Measurements from ENCODE around the gene MAL. TPM values are rescaled to one million over a fixed set of nuclear protein-coding genes. Genes with fewer than 3 reads are reported as not detected.

The MAL gene
- total RNA-seq, 1 experiment from 2014 or later = not detected

DNA sequence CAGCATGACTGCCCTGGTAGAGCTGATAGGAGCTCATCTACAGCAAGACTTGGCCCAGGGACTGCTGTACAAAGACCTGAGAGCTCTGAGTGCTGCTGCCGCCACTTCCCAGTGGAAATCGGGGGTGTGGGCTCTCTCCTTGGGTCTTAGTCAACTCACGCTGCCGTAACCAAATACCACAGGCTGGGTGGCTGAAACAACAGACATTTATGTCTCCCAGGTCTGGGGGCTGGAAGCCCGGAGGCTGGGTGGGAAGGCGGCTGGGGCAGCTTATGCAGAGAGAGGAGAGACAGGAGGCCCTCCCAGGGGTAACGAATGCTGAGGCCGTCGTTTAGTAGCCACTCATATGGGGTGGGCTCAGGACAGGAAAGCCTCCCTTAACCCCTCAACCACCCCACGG is 15.4 kb upstream of the MAL start:
- DNase-seq (ENCODE audit: low read depth, low spot score) = no peak
- in situ Hi-C loops (cut with HindIII; ENCODE audit: low pct_unique_long_range_greater_than_20kb, low sequenced_read_pairs) = no loop called here

DNA sequence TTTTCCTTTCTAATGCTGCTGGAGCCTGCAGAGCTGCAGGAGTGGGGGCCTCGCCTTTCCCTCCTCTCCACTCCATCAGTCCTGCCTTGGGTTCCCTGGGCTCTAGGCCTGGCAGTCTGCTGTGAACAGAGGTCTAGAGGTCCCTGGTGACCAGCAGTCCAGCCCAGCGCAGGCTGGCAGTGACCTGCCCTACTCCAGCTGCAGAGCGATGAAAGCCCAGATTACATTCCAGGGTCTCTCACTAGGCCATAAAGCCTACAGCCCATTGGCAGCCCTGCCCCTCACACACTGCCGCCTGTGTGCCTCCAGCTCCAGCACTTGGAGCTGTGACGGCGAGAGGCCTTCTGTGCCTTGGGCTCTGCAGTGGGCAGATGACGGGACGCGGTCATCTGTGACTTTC is 14.8 kb upstream of the MAL start:
- no peak for DNase-seq (ENCODE audit: low read depth, low spot score)
- in situ Hi-C loops (cut with HindIII; ENCODE audit: low pct_unique_long_range_greater_than_20kb, low sequenced_read_pairs) = no loop called here

DNA sequence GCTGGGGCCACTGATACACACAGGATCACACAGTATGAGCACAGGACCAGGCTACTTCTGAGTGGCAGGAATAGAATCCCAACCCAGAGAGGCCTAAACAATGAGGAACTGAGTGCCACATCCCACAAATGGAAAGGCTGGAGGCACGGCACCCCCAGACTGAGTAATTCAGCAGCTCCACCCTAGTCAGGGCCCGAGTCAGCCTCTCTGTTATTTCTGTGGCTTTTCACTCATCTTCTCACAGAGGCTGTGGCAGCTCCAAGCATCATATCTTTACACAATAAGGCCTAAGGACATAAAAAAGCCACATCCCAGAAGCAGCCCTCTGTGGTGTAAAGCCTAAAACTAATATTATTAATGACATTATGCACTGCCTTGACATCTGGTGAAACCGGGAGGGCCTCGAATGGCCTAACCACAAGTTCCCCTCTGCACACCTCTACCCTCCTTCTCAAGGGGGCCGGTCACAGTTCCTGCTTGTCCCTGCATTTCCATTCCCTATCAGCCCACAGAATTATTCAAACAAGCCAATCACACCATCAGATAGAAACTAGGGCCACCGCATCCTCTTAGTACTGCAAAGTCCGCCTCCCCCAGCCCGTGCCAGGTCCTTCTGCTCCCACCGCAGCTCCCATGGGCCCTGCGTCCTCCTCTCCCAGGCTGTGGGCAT is 12.5 kb upstream of the MAL start:
- in situ Hi-C loops (cut with HindIII; ENCODE audit: low pct_unique_long_range_greater_than_20kb, low sequenced_read_pairs) = no loop called here
- no peak for DNase-seq (ENCODE audit: low read depth, low spot score)

DNA sequence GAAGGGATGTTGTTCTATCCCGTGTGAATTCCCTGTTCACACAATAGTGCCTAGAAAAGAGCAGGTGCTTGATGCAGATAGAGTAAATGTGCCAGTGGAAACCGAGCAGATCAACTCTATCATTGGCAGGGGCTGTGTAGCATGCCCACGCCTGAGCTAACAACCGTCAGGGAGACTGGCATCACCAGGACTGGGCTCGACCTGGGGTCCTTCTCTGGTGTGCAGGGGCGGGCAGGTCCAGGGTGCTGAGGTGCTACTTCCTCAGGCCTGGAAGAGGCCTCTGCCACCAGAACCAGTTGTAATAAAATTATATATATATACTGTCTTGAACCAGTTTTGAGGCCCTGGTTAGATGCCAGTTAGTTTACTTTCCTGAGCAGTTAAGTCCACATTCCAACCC is 11.8 kb upstream of the MAL start:
- in situ Hi-C loops (cut with HindIII; ENCODE audit: low pct_unique_long_range_greater_than_20kb, low sequenced_read_pairs) = no loop called here

DNA sequence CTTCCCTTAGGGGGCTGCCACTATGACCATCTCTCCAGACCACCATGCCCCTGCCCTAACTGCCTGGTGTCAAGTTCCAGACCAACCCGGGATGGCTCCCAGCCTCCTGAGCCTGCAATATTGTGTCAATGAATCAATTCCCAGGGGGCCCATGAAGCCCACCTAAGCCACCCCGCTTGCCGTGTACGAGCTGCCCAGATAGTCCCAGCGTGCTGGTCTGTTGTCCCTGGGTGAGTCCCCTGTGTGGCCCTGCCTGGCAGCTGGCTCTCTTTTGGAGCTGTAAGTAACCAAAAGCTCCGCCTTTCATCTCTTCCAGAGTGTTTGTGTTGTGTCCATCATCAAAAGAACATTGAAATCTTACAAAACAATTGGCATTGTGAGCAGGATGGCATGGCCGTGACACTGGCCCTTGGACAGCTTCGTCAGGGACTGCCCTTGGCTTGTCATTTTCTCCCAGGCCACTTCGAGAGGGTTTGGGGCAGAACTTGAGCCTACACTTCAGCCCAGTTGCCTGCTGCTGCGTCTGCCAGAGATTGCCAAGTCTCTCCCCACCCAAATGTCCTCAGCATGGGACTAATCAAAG is 11.3 kb upstream of the MAL start:
- no peak for DNase-seq (ENCODE audit: low read depth, low spot score)
- in situ Hi-C loops (cut with HindIII; ENCODE audit: low pct_unique_long_range_greater_than_20kb, low sequenced_read_pairs) = no loop called here

More for the DNA sequence above, 11.8 kb upstream of the MAL start:
- DNase-seq (ENCODE audit: low read depth, low spot score) = no peak

DNA sequence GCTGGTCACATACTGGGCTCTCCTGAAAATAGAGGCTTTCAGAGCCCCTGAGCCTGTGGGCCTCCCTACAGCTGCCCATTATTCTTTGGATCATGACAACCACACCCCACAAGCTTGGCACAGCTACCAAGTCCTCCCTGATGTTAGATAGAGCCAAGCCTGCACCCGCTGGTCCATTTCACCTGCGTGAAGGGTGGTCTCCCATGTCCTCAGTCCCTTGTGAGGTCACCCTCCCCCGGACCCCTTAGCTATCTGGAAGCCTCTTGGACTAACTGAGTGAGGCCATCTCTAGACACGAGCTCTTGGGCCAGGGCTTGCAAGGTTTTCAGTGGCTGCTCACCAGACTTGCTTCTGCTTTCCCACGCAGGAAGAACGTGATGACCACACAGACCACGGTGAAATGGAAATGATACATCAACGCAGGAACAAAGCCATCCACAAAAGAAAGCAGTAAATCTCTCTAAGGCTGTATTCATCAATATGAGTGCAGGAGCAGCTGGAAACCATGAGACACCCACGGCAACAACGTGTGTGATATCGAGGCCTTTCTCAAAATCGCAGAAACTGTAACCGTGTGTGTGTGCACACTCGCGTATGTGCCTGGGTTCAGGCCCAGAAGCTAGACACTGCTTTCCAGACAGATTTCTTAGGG is 10.1 kb upstream of the MAL start:
- no peak for DNase-seq (ENCODE audit: low read depth, low spot score)
- in situ Hi-C loops (cut with HindIII; ENCODE audit: low pct_unique_long_range_greater_than_20kb, low sequenced_read_pairs) = no loop called here

DNA sequence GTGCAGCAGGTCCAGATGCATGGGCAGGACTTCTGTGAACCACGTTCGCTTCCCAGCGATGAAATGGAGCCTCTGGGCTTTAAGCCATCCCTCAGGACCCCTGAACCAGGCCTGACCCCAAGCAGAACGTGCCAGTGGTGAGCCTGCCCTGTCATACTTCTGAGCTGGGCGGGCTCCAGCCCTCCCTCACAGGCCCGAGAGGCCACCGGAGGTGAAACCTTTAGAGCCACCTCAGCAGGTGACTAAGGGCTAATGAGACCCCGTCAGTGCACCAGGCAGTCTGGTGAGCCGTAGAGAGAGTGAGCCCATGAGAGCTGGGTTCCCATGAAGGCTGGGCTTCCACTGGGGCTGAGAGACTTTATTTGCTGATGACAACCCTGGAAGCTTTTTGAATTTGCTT is 8.9 kb upstream of the MAL start:
- in situ Hi-C loops (cut with HindIII; ENCODE audit: low pct_unique_long_range_greater_than_20kb, low sequenced_read_pairs) = no loop called here
- DNase-seq (ENCODE audit: low read depth, low spot score) = no peak

DNA sequence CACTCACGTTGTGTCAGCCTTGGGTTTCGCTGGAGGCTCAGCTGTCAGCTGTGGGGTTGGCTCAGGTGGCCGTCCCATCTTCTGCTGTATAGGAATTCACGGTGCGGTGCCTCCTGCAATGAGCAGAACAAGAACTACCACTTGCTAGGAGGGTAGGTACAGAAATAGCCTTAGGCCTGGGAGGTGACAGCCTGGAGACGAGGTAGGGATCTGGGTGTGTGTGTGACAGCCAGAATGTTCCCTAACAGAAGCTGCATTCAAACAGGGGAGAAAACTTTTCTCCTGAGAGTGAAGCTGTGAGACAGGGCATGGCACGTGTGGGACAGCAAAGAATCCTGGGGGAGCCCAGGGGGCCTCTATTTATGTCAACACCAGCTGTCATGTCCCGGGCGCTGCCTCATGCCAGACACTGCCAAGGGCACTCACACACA is 8.4 kb upstream of the MAL start:
- no peak for DNase-seq (ENCODE audit: low read depth, low spot score)
- in situ Hi-C loops (cut with HindIII; ENCODE audit: low pct_unique_long_range_greater_than_20kb, low sequenced_read_pairs) = no loop called here

DNA sequence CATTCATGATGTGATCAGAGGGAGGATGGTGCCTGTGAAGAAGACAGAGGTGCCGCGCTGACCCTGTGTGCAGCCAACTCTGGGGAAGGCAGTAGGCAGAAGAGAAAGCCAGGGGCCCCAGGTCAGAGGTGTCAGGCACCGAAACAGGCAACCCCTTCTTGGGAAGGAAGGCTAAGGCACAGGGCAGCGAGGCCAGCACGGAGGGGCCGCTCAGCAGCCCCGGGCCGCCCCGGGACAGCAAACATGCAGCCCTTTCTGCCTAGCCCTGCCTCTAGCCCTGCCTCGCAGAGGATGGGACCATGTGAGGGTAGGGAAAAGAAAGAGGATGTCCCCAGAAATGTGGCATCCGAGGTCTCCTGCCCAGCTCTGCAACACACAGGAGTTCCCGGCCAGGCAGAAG is 7.7 kb upstream of the MAL start:
- in situ Hi-C loops (cut with HindIII; ENCODE audit: low pct_unique_long_range_greater_than_20kb, low sequenced_read_pairs) = no loop called here
- no peak for DNase-seq (ENCODE audit: low read depth, low spot score)

DNA sequence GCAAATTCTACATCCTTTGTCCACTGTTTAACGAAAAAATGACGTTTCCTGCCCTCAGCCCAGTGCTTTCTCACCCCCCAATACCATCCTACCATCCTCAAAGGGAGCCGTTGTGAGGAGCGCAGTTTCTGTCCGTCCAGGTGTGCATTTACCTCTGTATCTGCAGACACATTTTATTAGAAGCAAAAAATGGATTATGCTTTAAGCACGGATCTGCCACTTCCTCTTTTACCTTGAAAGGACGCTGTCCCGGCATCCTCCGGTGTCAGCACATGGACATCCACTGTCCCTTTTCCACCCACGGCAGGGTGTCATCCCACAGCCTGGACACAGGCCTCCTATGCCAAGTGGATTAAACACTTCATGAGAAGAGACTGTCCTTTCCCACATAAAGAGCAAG is 7.2 kb upstream of the MAL start:
- no peak for DNase-seq (ENCODE audit: low read depth, low spot score)
- in situ Hi-C loops (cut with HindIII; ENCODE audit: low pct_unique_long_range_greater_than_20kb, low sequenced_read_pairs) = no loop called here

DNA sequence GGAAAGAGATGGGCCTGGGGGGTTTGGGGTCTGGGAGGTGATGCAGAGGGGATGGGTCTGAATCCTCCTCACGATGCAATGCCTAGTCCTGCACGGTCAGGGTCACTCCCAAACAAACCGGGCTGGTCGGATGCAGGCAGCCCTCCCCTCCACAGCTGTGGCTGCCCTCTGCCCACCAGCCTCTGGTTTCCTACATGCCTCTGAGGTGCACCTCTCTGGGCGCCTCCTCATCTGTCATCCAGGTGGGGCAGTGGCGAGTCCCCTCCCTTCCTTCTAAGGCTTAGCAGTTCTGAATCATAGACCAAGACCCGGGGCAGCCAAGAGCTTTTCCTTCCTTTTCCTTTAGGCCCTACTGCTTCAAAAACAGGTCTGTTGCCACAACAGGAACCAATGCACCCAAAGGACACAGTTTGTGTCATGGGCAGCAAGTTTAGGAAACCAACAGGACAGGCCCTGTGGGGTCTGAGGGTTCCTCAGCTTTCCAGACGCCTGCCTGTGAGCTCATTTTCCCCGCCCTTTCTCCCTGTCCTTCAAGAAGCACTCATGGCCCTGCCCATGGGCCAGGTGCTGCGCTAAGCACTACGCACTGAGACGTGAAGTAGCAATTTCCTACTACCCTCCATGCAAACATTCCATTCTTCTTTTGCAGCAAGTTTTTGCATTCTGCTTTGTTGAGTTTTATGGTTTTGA is 6.5 kb upstream of the MAL start:
- no peak for DNase-seq (ENCODE audit: low read depth, low spot score)
- in situ Hi-C loops (cut with HindIII; ENCODE audit: low pct_unique_long_range_greater_than_20kb, low sequenced_read_pairs) = no loop called here

DNA sequence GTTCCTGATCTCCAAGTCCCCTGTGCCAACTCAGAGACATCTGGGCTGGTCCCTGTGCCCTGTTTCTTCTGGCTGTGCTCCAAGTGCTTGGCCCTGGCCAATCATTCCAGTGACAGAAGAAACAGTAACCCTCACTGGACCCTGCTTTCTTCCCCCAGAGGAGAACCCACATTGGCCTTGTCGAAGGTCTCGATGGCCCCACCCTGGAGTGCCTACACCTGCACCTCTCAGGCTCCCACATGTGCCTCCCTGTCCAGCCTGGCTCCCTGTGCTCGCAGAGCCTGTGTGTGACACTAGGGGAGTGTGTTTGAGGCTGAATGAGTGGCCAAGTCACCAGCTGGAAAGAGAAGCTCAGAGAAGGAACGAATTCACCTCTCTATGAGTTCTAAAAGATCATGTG is 5.9 kb upstream of the MAL start:
- in situ Hi-C loops (cut with HindIII; ENCODE audit: low pct_unique_long_range_greater_than_20kb, low sequenced_read_pairs) = no loop called here
- DNase-seq (ENCODE audit: low read depth, low spot score) = no peak

DNA sequence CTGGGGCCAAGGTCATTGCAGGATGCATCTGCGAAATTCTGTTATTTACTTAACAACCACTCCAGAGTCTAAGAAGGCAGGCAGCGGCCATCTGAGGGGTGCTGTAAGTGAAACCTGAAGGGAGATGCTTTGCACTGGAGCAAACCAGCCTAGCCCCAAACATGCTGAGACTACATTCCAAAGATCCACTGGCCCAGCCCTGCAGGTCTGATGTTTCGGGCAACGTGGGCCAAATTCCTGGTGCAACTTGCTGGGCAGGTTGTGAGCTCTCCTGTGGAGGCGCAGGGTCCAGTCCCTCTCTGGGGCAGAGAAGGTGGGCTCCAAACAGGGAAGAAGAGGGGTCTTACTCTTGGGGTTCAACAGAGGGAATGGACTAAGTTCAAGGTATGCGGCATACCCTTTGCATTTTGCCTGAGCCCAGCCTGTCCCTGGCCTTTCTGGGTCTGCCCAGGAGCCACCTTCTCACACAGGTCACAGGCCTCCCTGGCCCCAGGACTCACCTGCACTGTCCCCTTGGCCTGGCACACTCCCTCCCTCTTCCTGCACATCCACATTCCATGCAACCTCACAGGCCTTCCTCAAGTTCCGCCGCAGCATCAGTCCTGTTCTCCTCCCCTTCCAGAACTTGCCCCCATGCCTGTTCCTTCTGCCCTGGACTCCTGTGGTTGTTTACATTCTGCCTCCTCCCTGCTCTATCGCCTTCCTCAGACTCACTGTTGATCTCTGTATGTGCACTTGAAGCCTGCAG is 5.1 kb upstream of the MAL start:
- in situ Hi-C loops (cut with HindIII; ENCODE audit: low pct_unique_long_range_greater_than_20kb, low sequenced_read_pairs) = no loop called here
- no peak for DNase-seq (ENCODE audit: low read depth, low spot score)

DNA sequence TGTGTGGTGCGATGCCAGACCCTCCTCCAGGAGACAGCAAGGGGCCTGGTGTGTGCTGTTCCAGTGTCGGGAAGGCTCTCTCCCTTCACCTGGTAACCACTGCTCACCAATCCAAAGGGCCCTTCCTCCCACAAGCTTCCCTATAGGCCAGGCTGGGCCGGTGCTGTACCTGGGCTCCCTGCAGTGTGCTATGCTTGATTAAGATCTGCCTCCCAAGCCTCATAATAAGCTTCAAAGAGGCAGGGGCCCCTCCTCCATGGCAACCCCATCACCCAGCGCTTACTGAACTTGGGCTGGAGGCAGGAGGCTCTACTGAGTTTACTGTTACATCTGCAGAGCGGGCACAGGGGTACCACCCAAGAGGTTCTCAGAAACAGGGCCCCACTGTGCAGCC is 4.5 kb upstream of the MAL start:
- no peak for DNase-seq (ENCODE audit: low read depth, low spot score)
- in situ Hi-C loops (cut with HindIII; ENCODE audit: low pct_unique_long_range_greater_than_20kb, low sequenced_read_pairs) = no loop called here

DNA sequence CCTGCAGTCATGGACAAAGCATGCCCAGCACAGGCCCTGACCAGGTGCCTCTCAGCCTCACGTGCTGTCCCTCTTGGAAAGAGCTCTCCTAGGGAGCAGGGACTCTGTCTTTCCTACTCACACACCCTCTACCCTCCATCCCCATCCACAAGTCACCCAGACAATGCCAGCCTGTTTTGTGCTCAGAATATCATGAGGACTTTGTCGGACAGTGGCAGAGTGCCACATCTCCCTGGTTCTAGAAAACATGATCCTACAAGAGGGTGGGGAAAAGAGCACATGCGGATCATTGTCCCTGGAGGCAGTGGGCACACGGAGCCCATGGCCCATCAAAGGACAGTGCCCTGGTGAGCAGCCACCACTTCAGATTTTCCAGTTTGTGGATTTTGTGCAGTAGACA is 3.7 kb upstream of the MAL start:
- DNase-seq (ENCODE audit: low read depth, low spot score) = no peak
- in situ Hi-C loops (cut with HindIII; ENCODE audit: low pct_unique_long_range_greater_than_20kb, low sequenced_read_pairs) = no loop called here

DNA sequence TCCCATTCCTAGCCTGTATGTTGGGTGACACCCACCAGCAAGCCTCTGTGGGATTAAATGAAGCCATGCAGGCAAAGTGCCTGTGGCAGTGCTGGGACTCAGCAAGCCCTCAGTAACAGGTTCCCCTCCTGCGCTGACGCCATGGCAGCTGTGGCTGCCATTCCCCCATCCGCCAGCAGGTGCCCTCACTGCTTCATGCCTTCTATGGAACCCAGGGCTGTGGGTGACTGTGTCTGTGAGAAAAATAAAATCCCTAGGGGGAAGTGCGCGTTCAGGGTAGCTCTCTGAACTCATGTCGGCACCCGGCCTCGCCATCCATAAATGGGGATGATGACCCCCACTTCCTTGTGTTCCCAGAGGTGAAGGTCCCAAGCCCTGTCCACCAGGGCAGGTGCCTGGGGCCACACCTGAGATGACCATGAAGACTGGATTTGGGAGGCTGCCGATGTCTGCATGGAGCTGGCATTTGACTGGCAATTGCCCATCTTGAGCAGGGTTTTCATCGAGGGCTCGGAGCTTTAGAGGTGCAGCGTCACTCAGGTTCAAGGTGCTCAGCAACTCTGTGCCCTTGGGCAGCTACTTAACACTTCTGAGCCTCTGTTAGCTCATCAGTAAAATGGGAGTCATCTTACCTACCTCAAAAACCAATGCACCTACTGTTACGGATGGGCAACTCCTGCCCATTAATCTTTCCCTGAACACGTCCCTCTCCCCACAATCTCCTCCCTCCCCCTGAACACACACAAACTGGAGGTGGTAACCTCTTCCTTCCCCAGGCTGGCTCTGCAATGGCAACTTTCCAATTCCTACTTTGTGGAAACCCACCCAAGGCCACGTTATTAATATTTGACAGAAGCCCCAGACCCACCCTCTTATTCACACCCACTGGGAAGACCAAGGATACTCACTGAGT is 2.9 kb upstream of the MAL start:
- DNase-seq (ENCODE audit: low read depth, low spot score) = peak; percentile 70
- in situ Hi-C loops (cut with HindIII; ENCODE audit: low pct_unique_long_range_greater_than_20kb, low sequenced_read_pairs) = no loop called here

DNA sequence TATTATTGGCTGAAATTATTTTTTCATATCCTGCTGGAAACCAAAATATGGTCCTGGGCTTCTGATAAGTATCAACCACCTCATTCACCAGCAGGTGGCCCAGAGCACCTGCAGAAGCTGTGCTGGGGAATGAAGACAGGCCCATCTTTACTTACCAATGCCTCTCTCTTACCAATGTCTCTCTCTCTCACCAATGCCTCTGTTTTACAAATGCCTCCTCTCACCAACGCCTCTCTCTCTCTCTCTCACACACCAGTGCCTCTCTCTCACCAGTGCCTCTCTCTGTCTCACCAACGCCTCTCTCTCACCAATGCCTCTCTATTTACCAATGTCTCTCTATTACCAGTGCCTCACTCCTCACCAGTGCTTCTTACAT is 2.3 kb upstream of the MAL start:
- DNase-seq (ENCODE audit: low read depth, low spot score) = peak; percentile 23
- in situ Hi-C loops (cut with HindIII; ENCODE audit: low pct_unique_long_range_greater_than_20kb, low sequenced_read_pairs) = no loop called here
